Neural progenitor cell (in vitro differentiated cells): ENCODE data around the gene CHAC1. TPM values are rescaled to one million over a fixed set of nuclear protein-coding genes. Genes with fewer than 3 reads are reported as not detected.
"Not testable (repeated sequence)": the region's sequence is repeated elsewhere in the genome, so short reads cannot be mapped to it uniquely, and the experiment has no call there.

Experiments used
- DNase-seq: peaks from one replicate; pipeline ENCODE4 v3.0.0-alpha.2; 2016; ENCODE audit warnings: low spot score
- H2AFZ ChIP-seq: fragments of 200-600 bp; sonication (generic); replicated peaks from 2 replicates; pipeline ENCODE4 v1.6.1; 2016; ENCODE audit warnings: antibody characterized with exemption
- H3F3A ChIP-seq: fragments of 200-600 bp; sonication (generic); 2 replicates; pipeline ENCODE4 v1.6.1; 2016; ENCODE audit warnings: antibody characterized with exemption, low read depth
- H3K27ac ChIP-seq: fragments of 200-600 bp; sonication (generic); 2 replicates; pipeline ENCODE4 v1.5.1; 2016; ENCODE audit warnings: mild to moderate bottlenecking
- H3K27me3 ChIP-seq: fragments of 200-600 bp; sonication (generic); 2 replicates; pipeline ENCODE4 v1.6.1; 2016; ENCODE audit warnings: mild to moderate bottlenecking, moderate library complexity
- H3K36me3 ChIP-seq: fragments of 200-600 bp; sonication (generic); 2 replicates; pipeline ENCODE4 v1.5.1; 2016
- H3K4me1 ChIP-seq: fragments of 200-600 bp; sonication (generic); 2 replicates; pipeline ENCODE4 v1.6.1; 2016; ENCODE audit warnings: mixed run types
- H3K4me2 ChIP-seq: fragments of 200-600 bp; sonication (generic); 2 replicates; pipeline ENCODE4 v1.6.1; 2016
- H3K4me3 ChIP-seq: fragments of 200-600 bp; sonication (generic); 2 replicates; pipeline ENCODE4 v1.5.1; 2016
- H3K79me2 ChIP-seq: fragments of 200-600 bp; sonication (generic); 2 replicates; pipeline ENCODE4 v1.6.1; 2016; ENCODE audit warnings: low read depth
- H3K9ac ChIP-seq: fragments of 200-600 bp; sonication (generic); 2 replicates; pipeline ENCODE4 v1.6.1; 2016
- H3K9me3 ChIP-seq: fragments of 200-600 bp; sonication (generic); 2 replicates; pipeline ENCODE4 v1.5.1; 2016; ENCODE audit warnings: low read depth
- H4K20me1 ChIP-seq: fragments of 200-600 bp; sonication (generic); 2 replicates; pipeline ENCODE4 v1.6.1; 2016; ENCODE audit warnings: low read depth
- H3K27ac Mint-ChIP-seq: 3 replicates; pipeline ENCODE4 v1.8.0; 2021; ENCODE audit warnings: mixed read lengths
- H3K27me3 Mint-ChIP-seq: 2 replicates; pipeline ENCODE4 v1.8.0; 2022; ENCODE audit warnings: low read depth, mild to moderate bottlenecking, inconsistent platforms, moderate library complexity, mixed read lengths; ENCODE audit not compliant: insufficient read depth
- H3K36me3 Mint-ChIP-seq: 3 replicates; pipeline ENCODE4 v1.8.0; 2021; ENCODE audit warnings: mixed read lengths
- H3K4me1 Mint-ChIP-seq: 3 replicates; pipeline ENCODE4 v1.8.0; 2021; ENCODE audit warnings: mixed read lengths
- H3K4me3 Mint-ChIP-seq: 3 replicates; pipeline ENCODE4 v1.8.0; 2021; ENCODE audit warnings: mild to moderate bottlenecking, moderate library complexity, mixed read lengths
- H3K9me3 Mint-ChIP-seq: 3 replicates; pipeline ENCODE4 v1.8.0; 2020; ENCODE audit warnings: mixed read lengths
- CTCF ChIP-seq: fragments of 200-600 bp; sonication (generic); IDR thresholded peaks from 2 replicates; pipeline ENCODE4 v1.5.1; 2017; ENCODE audit warnings: antibody characterized with exemption, mild to moderate bottlenecking
- EZH2 ChIP-seq: fragments of 200-600 bp; sonication (generic); IDR thresholded peaks from 2 replicates; pipeline ENCODE4 v1.6.1; 2017; ENCODE audit warnings: antibody characterized with exemption, mild to moderate bottlenecking, moderate library complexity
- EZH2phosphoT487 ChIP-seq: fragments of 200-600 bp; sonication (generic); IDR thresholded peaks from 2 replicates; pipeline ENCODE4 v1.6.1; 2017; ENCODE audit warnings: antibody characterized with exemption
- total RNA-seq: library from RNA; depleted of rRNA; stranded (reverse); fragments of >200 nt; gene quantifications from 2 replicates; pipeline ENCODE4 v1.2.3, GENCODE V29; 2015; ENCODE audit warnings: low replicate concordance

CHAC1 gene
- total RNA-seq, 1 donor from 2014 or later = 2.4 TPM

- Histone ChIP-seq H3K4me1 (peaks cover 10% of the 10 kb centered on the region), H2AFZ (no peak overlapping the region), H3K27ac (no peak overlapping the region), H3K9me3 (no peaks in the 10 kb centered on the region), H3F3A (no peaks in the 10 kb centered on the region), H3K4me2 (no peak overlapping the region), H4K20me1 (no peaks in the 10 kb centered on the region), H3K36me3 (no peaks in the 10 kb centered on the region), H3K9ac (no peak overlapping the region), H3K4me3 (no peak overlapping the region), H3K27me3 (no peaks in the 10 kb centered on the region), H3K79me2 (no peaks in the 10 kb centered on the region)
- Mint-ChIP-seq H3K9me3 (peaks cover 4% of the 10 kb centered on the region), H3K27me3 (peaks cover 7% of the 10 kb centered on the region), H3K4me3 (no peak overlapping the region), H3K4me1 (peaks cover 18% of the 10 kb centered on the region), H3K27ac (no peak overlapping the region), H3K36me3 (peaks cover 3% of the 10 kb centered on the region)
- DNase-seq = no peak
- no peak for TF ChIP-seq EZH2phosphoT487
- TF ChIP-seq CTCF = no peak
- no peak for TF ChIP-seq EZH2
Measured at GRCh38 chr15:40960925-40961324, 7.7 kb downstream of the CHAC1 start.

- H3K4me1 Mint-ChIP-seq = peaks cover 23% of the 10 kb centered on the region
Measured at GRCh38 chr15:40961740-40962139, 8.5 kb downstream of the CHAC1 start.

GRCh38 chr15:40962317-40962716, 9.0 kb downstream of the CHAC1 start:
- H3K4me1 Mint-ChIP-seq = peaks cover 25% of the 10 kb centered on the region
- H3K27ac ChIP-seq, H3K4me2 ChIP-seq, H2AFZ ChIP-seq, H3K9ac ChIP-seq, DNase-seq, H3K27me3 Mint-ChIP-seq, H3K27ac Mint-ChIP-seq, H3K9me3 ChIP-seq, H3K4me3 ChIP-seq, H3F3A ChIP-seq, H3K79me2 ChIP-seq, H4K20me1 ChIP-seq, H3K36me3 Mint-ChIP-seq, H3K9me3 Mint-ChIP-seq, H3K36me3 ChIP-seq, H3K27me3 ChIP-seq: not testable (repeated sequence)
- H3K4me1 ChIP-seq = peaks cover 15% of the 10 kb centered on the region
- peak overlapping the region; percentile 46 for H3K4me3 Mint-ChIP-seq

More at GRCh38 chr15:40961740-40962139, 8.5 kb downstream of the CHAC1 start:
- not testable (repeated sequence) for H3K27me3 Mint-ChIP-seq, H3F3A ChIP-seq, H3K27ac Mint-ChIP-seq, H3K9ac ChIP-seq, H3K4me3 Mint-ChIP-seq, H3K9me3 ChIP-seq, DNase-seq, H4K20me1 ChIP-seq, H2AFZ ChIP-seq, H3K36me3 Mint-ChIP-seq, H3K27me3 ChIP-seq, H3K4me2 ChIP-seq, H3K79me2 ChIP-seq, H3K36me3 ChIP-seq, H3K9me3 Mint-ChIP-seq, H3K27ac ChIP-seq, H3K4me3 ChIP-seq
- H3K4me1 ChIP-seq = peaks cover 15% of the 10 kb centered on the region

- H3K9ac ChIP-seq = no peak overlapping the region
- TF ChIP-seq CTCF = no peak
- TF ChIP-seq EZH2 = no peak
- TF ChIP-seq EZH2phosphoT487 = no peak
Measured at GRCh38 chr15:40963201-40963600, 9.9 kb downstream of the CHAC1 start.

More at GRCh38 chr15:40963201-40963600, 9.9 kb downstream of the CHAC1 start:
- Histone ChIP-seq H3K4me1 (peaks cover 15% of the 10 kb centered on the region), H3K4me3 (no peak overlapping the region), H3F3A (peaks cover 3% of the 10 kb centered on the region), H3K9me3 (no peaks in the 10 kb centered on the region), H2AFZ (no peak overlapping the region), H4K20me1 (no peaks in the 10 kb centered on the region), H3K4me2 (no peak overlapping the region), H3K27ac (no peak overlapping the region), H3K79me2 (no peaks in the 10 kb centered on the region), H3K27me3 (no peaks in the 10 kb centered on the region), H3K36me3 (no peaks in the 10 kb centered on the region)
- Mint-ChIP-seq H3K4me1 (peaks cover 27% of the 10 kb centered on the region), H3K36me3 (no peaks in the 10 kb centered on the region), H3K4me3 (no peak overlapping the region), H3K27me3 (peaks cover 11% of the 10 kb centered on the region), H3K27ac (peak overlapping the region; percentile 5), H3K9me3 (peaks cover 4% of the 10 kb centered on the region)
- DNase-seq = no peak
